Measurements from ENCODE around the gene VWA8.
A peak's percentile ranks its signal among the peaks of the same experiment; 100 is the strongest.

VWA8 gene

GRCh38 chr13:41528021-41528420 lies 432.9 kb downstream of the VWA8 start:
- WGBS (ENCODE audit: insufficient coverage) = 100% methylated on average over 1 of the region's 3 CpGs
- no peak overlapping the region for H3K27ac ChIP-seq (ENCODE audit: insufficient read depth in 1 of 2, low read depth in 1 of 2, low read length in 2 of 2, poor library complexity in 1 of 2, severe bottlenecking in 2 of 2)
- ChIA-PET CTCF (no interaction called here), POLR2A (no interaction called here)
- H3K9me3 ChIP-seq (ENCODE audit: control extremely low read depth in 1 of 5, control insufficient read depth in 4 of 5, insufficient read depth in 2 of 5, low read depth in 1 of 5, low read length in 4 of 5) = no peaks in the 10 kb centered on the region
- no peak for DNase-seq
- H3K36me3 ChIP-seq (ENCODE audit: control insufficient read depth in 4 of 4, insufficient read depth in 4 of 4, low read length in 3 of 4) = no peaks in the 10 kb centered on the region
- no peaks in the 10 kb centered on the region for H3K27me3 ChIP-seq (replicated peaks in 2 of 5; ENCODE audit: control insufficient read depth in 4 of 5, insufficient read depth in 5 of 5, low read length in 4 of 5)
- no peak overlapping the region for H3K4me3 ChIP-seq (ENCODE audit: control insufficient read depth in 1 of 7, extremely low read depth in 1 of 7, insufficient read depth in 4 of 7, low read depth in 2 of 7, low read length in 6 of 7)
- H3K4me1 ChIP-seq (ENCODE audit: control extremely low read depth in 1 of 4, control insufficient read depth in 4 of 4, insufficient read depth in 4 of 4, low read length in 3 of 4) = no peaks in the 10 kb centered on the region

GRCh38 chr13:41520660-41521630 lies 440.0 kb downstream of the VWA8 start:
- no peak overlapping the region for H3K4me3 ChIP-seq (ENCODE audit: control insufficient read depth in 1 of 7, extremely low read depth in 1 of 7, insufficient read depth in 4 of 7, low read depth in 2 of 7, low read length in 6 of 7)
- WGBS (ENCODE audit: insufficient coverage) = 97% methylated on average over 14 of the region's 15 CpGs
- DNase-seq = no peak
- CTCF ChIA-PET = no interaction called here
- POLR2A ChIA-PET = no interaction called here
- peaks cover 0 to 2% (median 0%) of the 10 kb centered on the region in 5 experiments for H3K9me3 ChIP-seq (ENCODE audit: control extremely low read depth in 1 of 5, control insufficient read depth in 4 of 5, insufficient read depth in 2 of 5, low read depth in 1 of 5, low read length in 4 of 5)
- H3K27ac ChIP-seq (ENCODE audit: insufficient read depth in 1 of 2, low read depth in 1 of 2, low read length in 2 of 2, poor library complexity in 1 of 2, severe bottlenecking in 2 of 2) = no peak overlapping the region
- H3K36me3 ChIP-seq (ENCODE audit: control insufficient read depth in 4 of 4, insufficient read depth in 4 of 4, low read length in 3 of 4) = no peaks in the 10 kb centered on the region
- H3K27me3 ChIP-seq (replicated peaks in 2 of 5; ENCODE audit: control insufficient read depth in 4 of 5, insufficient read depth in 5 of 5, low read length in 4 of 5) = no peaks in the 10 kb centered on the region
- no peaks in the 10 kb centered on the region for H3K4me1 ChIP-seq (ENCODE audit: control extremely low read depth in 1 of 4, control insufficient read depth in 4 of 4, insufficient read depth in 4 of 4, low read length in 3 of 4)

GRCh38 chr13:41520016-41520659 lies 440.8 kb downstream of the VWA8 start:
- WGBS (ENCODE audit: insufficient coverage) = 96% methylated on average over 7 of the region's 7 CpGs
- H3K9me3 ChIP-seq (ENCODE audit: control extremely low read depth in 1 of 5, control insufficient read depth in 4 of 5, insufficient read depth in 2 of 5, low read depth in 1 of 5, low read length in 4 of 5) = peaks cover 0 to 2% (median 0%) of the 10 kb centered on the region in 5 experiments
- no peaks in the 10 kb centered on the region for H3K27me3 ChIP-seq (replicated peaks in 2 of 5; ENCODE audit: control insufficient read depth in 4 of 5, insufficient read depth in 5 of 5, low read length in 4 of 5)
- POLR2A ChIA-PET = no interaction called here
- no peaks in the 10 kb centered on the region for H3K36me3 ChIP-seq (ENCODE audit: control insufficient read depth in 4 of 4, insufficient read depth in 4 of 4, low read length in 3 of 4)
- no peak overlapping the region for H3K4me3 ChIP-seq (ENCODE audit: control insufficient read depth in 1 of 7, extremely low read depth in 1 of 7, insufficient read depth in 4 of 7, low read depth in 2 of 7, low read length in 6 of 7)
- DNase-seq = peak in 2 of 3 donors; percentile 7 to 10
- no peak overlapping the region for H3K27ac ChIP-seq (ENCODE audit: insufficient read depth in 1 of 2, low read depth in 1 of 2, low read length in 2 of 2, poor library complexity in 1 of 2, severe bottlenecking in 2 of 2)
- CTCF ChIA-PET = no interaction called here
- no peaks in the 10 kb centered on the region for H3K4me1 ChIP-seq (ENCODE audit: control extremely low read depth in 1 of 4, control insufficient read depth in 4 of 4, insufficient read depth in 4 of 4, low read length in 3 of 4)

Data from common myeloid progenitor, CD34-positive (primary cell).